ENCODE measurements around the gene CEP85.

Gene CEP85

GRCh38 chr1:26279456-26280332 is 45.7 kb downstream of the CEP85 start, which contains the start of gene SH3BGRL3:
SH3BGRL3 (plus strand) TSS chr1:26280086; CDS start chr1:26280156, 70 bp downstream.
- DNase-seq, result peak; percentile 84

- DNase-seq, result no peak
Observed at GRCh38 chr1:26280333-26281042, 46.5 kb downstream of the CEP85 start.

GRCh38 chr1:26281091-26281958 is 47.3 kb downstream of the CEP85 start:
- DNase-seq, result no peak

- no peak for DNase-seq
Observed at GRCh38 chr1:26281971-26282370, 48.0 kb downstream of the CEP85 start.

GRCh38 chr1:26282401-26282918 is 48.5 kb downstream of the CEP85 start:
- DNase-seq, result no peak

- DNase-seq, result no peak
Observed at GRCh38 chr1:26283279-26283853, 49.4 kb downstream of the CEP85 start.

- DNase-seq, result no peak
Observed at GRCh38 chr1:26283871-26284596, 50.0 kb downstream of the CEP85 start.

GRCh38 chr1:26284597-26285347 is 50.8 kb downstream of the CEP85 start:
- peak; percentile 98 for DNase-seq

- no peak for DNase-seq
Observed at GRCh38 chr1:26285366-26286063, 51.5 kb downstream of the CEP85 start.

GRCh38 chr1:26286064-26286416 is 52.0 kb downstream of the CEP85 start:
- DNase-seq, result no peak

- DNase-seq, result peak; percentile 43
Observed at GRCh38 chr1:26287033-26287711, 53.2 kb downstream of the CEP85 start.

GRCh38 chr1:26287811-26288210 is 53.8 kb downstream of the CEP85 start:
- DNase-seq, result no peak

GRCh38 chr1:26288311-26288941 is 54.4 kb downstream of the CEP85 start:
- DNase-seq, result peak; percentile 79

- DNase-seq, result no peak
Observed at GRCh38 chr1:26289158-26290059, 55.4 kb downstream of the CEP85 start.

- DNase-seq, result no peak
Observed at GRCh38 chr1:26290122-26290881, 56.3 kb downstream of the CEP85 start.

- no peak for DNase-seq
Observed at GRCh38 chr1:26290882-26291261, 56.9 kb downstream of the CEP85 start.

GRCh38 chr1:26291433-26291832 is 57.4 kb downstream of the CEP85 start:
- DNase-seq, result no peak
